Neural progenitor cell (in vitro differentiated cells): ENCODE measurements around the gene NFIA.

Experiments used
- EZH2phosphoT487 ChIP-seq: fragments of 200-600 bp; sonication (generic); IDR thresholded peaks from 2 replicates; pipeline ENCODE4 v1.6.1; 2017; ENCODE audit warnings: antibody characterized with exemption
- TF ChIP-seq, protein P1 (sequence below): fragments of 200-600 bp; sonication (generic); IDR thresholded peaks from 2 replicates; pipeline ENCODE4 v1.5.1; 2017; ENCODE audit warnings: antibody characterized with exemption, mild to moderate bottlenecking

- TF ChIP-seq, protein P1, sequence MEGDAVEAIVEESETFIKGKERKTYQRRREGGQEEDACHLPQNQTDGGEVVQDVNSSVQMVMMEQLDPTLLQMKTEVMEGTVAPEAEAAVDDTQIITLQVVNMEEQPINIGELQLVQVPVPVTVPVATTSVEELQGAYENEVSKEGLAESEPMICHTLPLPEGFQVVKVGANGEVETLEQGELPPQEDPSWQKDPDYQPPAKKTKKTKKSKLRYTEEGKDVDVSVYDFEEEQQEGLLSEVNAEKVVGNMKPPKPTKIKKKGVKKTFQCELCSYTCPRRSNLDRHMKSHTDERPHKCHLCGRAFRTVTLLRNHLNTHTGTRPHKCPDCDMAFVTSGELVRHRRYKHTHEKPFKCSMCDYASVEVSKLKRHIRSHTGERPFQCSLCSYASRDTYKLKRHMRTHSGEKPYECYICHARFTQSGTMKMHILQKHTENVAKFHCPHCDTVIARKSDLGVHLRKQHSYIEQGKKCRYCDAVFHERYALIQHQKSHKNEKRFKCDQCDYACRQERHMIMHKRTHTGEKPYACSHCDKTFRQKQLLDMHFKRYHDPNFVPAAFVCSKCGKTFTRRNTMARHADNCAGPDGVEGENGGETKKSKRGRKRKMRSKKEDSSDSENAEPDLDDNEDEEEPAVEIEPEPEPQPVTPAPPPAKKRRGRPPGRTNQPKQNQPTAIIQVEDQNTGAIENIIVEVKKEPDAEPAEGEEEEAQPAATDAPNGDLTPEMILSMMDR: no peak
- TF ChIP-seq EZH2phosphoT487: no peak
Measured at GRCh38 chr1:61198554-61198953, 116.2 kb downstream of the NFIA start.
